Measurements from ENCODE around the gene ZCCHC2. TPM values are rescaled to one million over a fixed set of nuclear protein-coding genes. Genes with fewer than 3 reads are reported as not detected.

Gene ZCCHC2
- total and polyA plus RNA-seq, 9 of the 15 experiments (the other 6 are each of a cell fraction or from before 2014, with no cell fraction given) = 1.0 to 9.2 (median 6.0) TPM

DNA sequence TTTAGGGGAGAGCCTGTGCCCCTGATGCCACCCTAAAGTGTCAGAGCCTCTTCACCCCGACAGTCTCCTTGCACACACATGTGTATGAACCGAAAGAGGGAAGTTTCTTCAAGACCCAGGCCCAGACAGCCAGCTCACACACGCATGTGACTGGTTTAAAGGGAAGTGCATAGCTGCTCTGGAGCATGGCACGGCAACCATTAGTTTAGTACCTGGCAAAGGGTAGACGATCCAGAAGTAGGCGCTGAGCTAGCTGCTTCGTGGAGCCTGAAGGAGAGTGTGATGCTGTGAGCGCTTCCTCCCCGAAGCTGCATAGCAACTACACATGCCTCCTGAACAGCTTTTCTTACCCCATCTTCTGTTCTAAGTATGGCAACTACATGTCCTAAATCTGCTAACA is 91.7 kb downstream of the ZCCHC2 start:
- no peak for TF ChIP-seq MTA1 (IDR thresholded peaks at IDR 0.05; ENCODE audit: borderline replicate concordance)
- no peak for TF ChIP-seq CBX3 (IDR thresholded peaks at IDR 0.05; ENCODE audit: borderline replicate concordance in 1 of 2, low read length in 2 of 2)
- TF ChIP-seq SNIP1 (IDR thresholded peaks at IDR 0.05; ENCODE audit: low read depth) = no peak
- no peak for TF ChIP-seq CBFB (CRISPR knock-in tag; IDR thresholded peaks at IDR 0.05)
- TF ChIP-seq HMG20B (CRISPR knock-in tag; IDR thresholded peaks at IDR 0.05) = no peak
- TF ChIP-seq, protein P1, sequence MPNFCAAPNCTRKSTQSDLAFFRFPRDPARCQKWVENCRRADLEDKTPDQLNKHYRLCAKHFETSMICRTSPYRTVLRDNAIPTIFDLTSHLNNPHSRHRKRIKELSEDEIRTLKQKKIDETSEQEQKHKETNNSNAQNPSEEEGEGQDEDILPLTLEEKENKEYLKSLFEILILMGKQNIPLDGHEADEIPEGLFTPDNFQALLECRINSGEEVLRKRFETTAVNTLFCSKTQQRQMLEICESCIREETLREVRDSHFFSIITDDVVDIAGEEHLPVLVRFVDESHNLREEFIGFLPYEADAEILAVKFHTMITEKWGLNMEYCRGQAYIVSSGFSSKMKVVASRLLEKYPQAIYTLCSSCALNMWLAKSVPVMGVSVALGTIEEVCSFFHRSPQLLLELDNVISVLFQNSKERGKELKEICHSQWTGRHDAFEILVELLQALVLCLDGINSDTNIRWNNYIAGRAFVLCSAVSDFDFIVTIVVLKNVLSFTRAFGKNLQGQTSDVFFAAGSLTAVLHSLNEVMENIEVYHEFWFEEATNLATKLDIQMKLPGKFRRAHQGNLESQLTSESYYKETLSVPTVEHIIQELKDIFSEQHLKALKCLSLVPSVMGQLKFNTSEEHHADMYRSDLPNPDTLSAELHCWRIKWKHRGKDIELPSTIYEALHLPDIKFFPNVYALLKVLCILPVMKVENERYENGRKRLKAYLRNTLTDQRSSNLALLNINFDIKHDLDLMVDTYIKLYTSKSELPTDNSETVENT (CRISPR knock-in tag; IDR thresholded peaks at IDR 0.05) = no peak
- TF ChIP-seq HMGN3 (IDR thresholded peaks at IDR 0.05; ENCODE audit: borderline replicate concordance, extremely low read depth, insufficient read length, low read depth, low read length) = no peak
- TF ChIP-seq MTA3 (IDR thresholded peaks at IDR 0.05; ENCODE audit: borderline replicate concordance) = no peak
- TF ChIP-seq EWSR1 (IDR thresholded peaks at IDR 0.05; ENCODE audit: borderline replicate concordance, low read depth, partially characterized antibody) = no peak
- no peak for TF ChIP-seq SIRT6 (IDR thresholded peaks at IDR 0.05; ENCODE audit: low read depth, low read length)
- no peak for TF ChIP-seq PPARD (CRISPR knock-in tag; IDR thresholded peaks at IDR 0.05)
- TF ChIP-seq DDX20 (tag; IDR thresholded peaks at IDR 0.05; ENCODE audit: low read depth) = no peak
- no peak for TF ChIP-seq KLF1 (tag; IDR thresholded peaks at IDR 0.05)
- TF ChIP-seq MTA2 (IDR thresholded peaks at IDR 0.05; ENCODE audit: low read depth) = no peak
- TF ChIP-seq, protein P2, sequence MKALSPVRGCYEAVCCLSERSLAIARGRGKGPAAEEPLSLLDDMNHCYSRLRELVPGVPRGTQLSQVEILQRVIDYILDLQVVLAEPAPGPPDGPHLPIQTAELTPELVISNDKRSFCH (CRISPR knock-in tag; IDR thresholded peaks at IDR 0.05) = no peak
- TF ChIP-seq, protein P2 (tag; IDR thresholded peaks at IDR 0.05) = no peak
- no peak for TF ChIP-seq POLR3G (IDR thresholded peaks at IDR 0.05; ENCODE audit: extremely low read depth, insufficient read length, insufficient replicate concordance)
- TF ChIP-seq ZNF282 (CRISPR knock-in tag; IDR thresholded peaks at IDR 0.05) = no peak
- ChIA-PET CTCF (ENCODE audit: low intra/inter-chr PET ratio) (no interaction called here), POLR2A (interaction anchor here (0.5 to 1.1 kb wide), 2 partner anchors 13 to 809 kb away, joined by 3 read pairs; no protein-coding TSS in a partner anchor)
- H3K4me1 ChIP-seq (replicated peaks in 1 of 2; ENCODE audit: control insufficient read depth in 2 of 2, insufficient read depth in 2 of 2, low read length in 2 of 2) = peaks cover 19 to 20% of the 10 kb centered on the region in 2 experiments; a peak in 4 of 5 replicates
- H3K36me3 ChIP-seq (ENCODE audit: control insufficient read depth, insufficient read depth, low read length) = no peaks in the 10 kb centered on the region
- DNase-seq (ENCODE audit: extremely low read depth in 1 of 4, low spot score in 3 of 4) = no peak
- no peak overlapping the region for H3K9ac ChIP-seq (ENCODE audit: insufficient read depth in 1 of 2, low read depth in 2 of 2, low read length in 2 of 2)
- intact Hi-C loops (cut with micrococcal nuclease) = no loop called here
- H3K27me3 ChIP-seq (ENCODE audit: control insufficient read depth in 2 of 2, insufficient read depth in 2 of 2, low read length in 2 of 2) = peaks cover 4 to 17% of the 10 kb centered on the region in 2 experiments; a peak in 3 of 5 replicates
- FAIRE-seq = no peak
- no TSS peak for BruUV-seq (replicated peaks)
- no peaks in the 10 kb centered on the region for H4K20me1 ChIP-seq (replicated peaks; ENCODE audit: control insufficient read depth, insufficient read depth, low read length)
- in situ Hi-C loops (cut with MboI) = no loop called here
- H3K4me3 ChIP-seq = no peak overlapping the region
- H3K9me3 ChIP-seq (replicated peaks; ENCODE audit: control insufficient read depth, insufficient read depth, low read depth, low read length) = no peaks in the 10 kb centered on the region
- H2AFZ ChIP-seq (ENCODE audit: low read depth, low read length) = no peak overlapping the region
- H3K4me2 ChIP-seq (ENCODE audit: insufficient read depth, low read length) = no peak overlapping the region
- ATAC-seq = no peak
- 24% methylated on average over 9 of the region's 9 CpGs for WGBS (ENCODE audit: insufficient coverage, low coverage, missing lambda C conversion rate)
- no peaks in the 10 kb centered on the region for H3K79me2 ChIP-seq (ENCODE audit: control insufficient read depth, insufficient read depth, low read length)
- no peaks in the 10 kb centered on the region for H3K9me1 ChIP-seq (ENCODE audit: control insufficient read depth, insufficient read depth, low read length)
- H3K27ac ChIP-seq (ENCODE audit: extremely low read depth, low read depth, low read length) = no peak overlapping the region

Measured in K562 (cell line).